Hematopoietic multipotent progenitor cell treated with erythropoietin and hydrocortisone succinate and interleukin-3 and kit ligand, for 8 days (in vitro differentiated cells): ENCODE measurements around the gene ZNRD2.

ENCODE experiments used
- DNase-seq: peaks from one replicate; pipeline ENCODE4 v3.0.0-alpha.2; 2015

ZNRD2 gene

DNA sequence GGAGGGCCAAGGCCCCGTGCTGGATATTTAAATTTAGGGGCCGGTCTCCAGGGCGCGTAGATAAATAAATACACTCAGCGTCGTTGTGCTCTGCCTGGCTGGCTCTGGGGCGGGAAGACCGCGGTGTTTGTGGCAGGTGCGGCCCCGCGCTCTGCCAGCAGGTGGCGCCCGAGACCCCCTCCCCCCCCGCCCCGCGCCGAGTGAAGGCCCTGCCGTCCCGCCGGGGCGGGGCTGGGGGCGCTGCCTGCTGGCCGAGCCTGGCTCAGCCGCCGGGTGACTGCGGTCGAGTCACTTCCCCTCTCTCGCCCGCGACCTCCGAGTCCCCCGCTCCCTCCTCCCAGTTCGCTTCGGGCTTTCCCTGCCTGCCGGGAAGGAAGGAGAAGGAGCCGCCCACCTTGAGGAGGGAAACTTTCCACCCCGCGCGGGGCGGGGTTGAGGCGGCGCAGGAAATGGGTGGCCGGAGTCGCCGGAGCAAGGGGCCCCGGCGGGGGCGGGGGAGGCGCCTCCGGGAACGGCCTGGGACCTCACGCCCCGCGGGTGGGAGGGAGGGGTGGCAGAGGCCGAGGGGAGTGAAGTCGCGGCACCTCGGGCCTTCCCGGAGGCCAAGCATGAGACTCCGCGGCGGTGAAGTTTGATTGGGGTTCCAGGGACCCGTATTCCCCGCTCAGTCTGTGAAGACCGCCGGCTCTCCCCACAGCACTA, 4.0 kb downstream of the ZNRD2 start:
- peak; percentile 89 for DNase-seq

- DNase-seq = peak; percentile 89
Measured at GRCh38 chr11:65574811-65575567, 4.7 kb downstream of the ZNRD2 start.

DNA sequence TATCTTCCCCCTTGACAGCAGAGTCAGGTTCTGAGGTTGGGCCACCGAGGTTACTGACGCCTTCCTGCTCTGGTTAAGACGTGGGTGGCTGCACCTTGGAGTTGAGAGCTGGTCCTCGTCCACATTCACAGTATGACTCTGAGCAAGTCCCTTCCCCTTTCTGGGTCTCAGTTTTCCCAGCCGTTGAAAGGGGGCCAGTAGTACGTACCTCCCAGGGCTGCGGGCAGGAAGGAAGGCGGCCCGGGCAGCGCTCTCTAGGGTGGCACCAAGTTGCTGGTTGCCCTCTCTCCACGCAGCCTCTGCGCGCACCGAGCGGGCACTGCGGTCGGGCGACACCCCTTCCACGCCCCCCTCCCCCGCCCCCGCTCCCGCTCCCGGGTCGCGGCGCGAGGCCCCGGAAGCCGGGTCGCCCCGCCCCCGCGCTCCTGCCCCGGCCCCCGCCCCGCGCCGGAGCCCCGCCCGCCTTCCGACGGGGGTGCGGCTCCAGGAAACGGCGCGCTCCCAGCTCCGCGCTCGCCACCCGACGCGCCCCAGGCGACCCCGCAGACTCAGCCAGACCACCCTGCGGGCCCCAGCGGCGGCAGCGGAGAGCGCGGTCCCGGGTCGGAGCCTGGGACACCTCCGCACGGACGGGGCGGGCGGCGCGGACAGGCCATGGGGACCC, 5.4 kb downstream of the ZNRD2 start, which contains the start of gene EHBP1L1:
EHBP1L1 (plus strand) TSS at position 486 of the 664 bp plus-strand sequence. CDS start 250 bp downstream, outside the sequence.
- peak; percentile 80 for DNase-seq

GRCh38 chr11:65576232-65576866, 6.1 kb downstream of the ZNRD2 start:
- no peak for DNase-seq

GRCh38 chr11:65576867-65577755, 6.8 kb downstream of the ZNRD2 start:
- peak; percentile 66 for DNase-seq

DNA sequence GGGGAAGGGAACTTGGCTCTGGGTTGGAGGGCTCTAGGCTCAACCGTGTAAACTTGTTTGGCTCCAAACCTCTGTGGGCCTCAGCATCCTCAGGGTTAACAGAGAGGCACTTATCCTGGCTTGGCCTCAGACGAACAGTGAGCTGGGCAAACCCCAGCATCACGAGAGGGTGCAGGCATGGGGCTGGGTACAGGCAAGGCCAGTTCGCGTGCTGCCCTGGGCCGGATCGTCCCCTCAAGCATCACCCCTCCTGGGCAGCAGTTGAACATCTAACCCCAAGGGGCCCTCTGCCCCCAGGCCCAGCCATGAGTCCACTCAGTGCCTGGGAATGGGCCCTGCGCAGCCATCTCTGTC, 7.5 kb downstream of the ZNRD2 start:
- DNase-seq = no peak

DNA sequence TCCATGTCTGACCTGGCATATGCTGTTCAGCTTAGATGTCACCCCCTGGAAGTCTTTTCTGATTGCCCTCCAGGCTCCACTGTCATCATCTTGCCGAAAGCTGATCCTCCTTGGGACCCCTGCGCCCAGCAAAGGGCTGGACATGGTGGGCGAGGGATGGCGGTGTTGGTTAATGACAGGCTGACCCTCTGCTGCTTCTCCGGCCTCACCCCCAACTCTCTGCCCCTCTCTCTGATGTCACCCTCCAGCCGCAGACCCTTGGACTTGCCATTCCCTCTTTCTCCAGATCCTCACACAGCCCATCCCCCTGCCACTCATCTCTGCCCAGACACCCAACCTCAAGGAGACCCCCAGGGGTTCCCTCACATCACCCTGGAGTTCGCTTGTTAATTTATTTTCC, 7.9 kb downstream of the ZNRD2 start:
- DNase-seq = no peak

GRCh38 chr11:65578667-65579066, 8.4 kb downstream of the ZNRD2 start:
- peak; percentile 88 for DNase-seq

GRCh38 chr11:65579291-65579690, 9.0 kb downstream of the ZNRD2 start:
- DNase-seq = no peak

GRCh38 chr11:65580031-65580692, 9.9 kb downstream of the ZNRD2 start:
- DNase-seq = no peak

GRCh38 chr11:65580756-65581155, 10.5 kb downstream of the ZNRD2 start:
- no peak for DNase-seq

- DNase-seq = no peak
Measured at GRCh38 chr11:65581928-65582327, 11.7 kb downstream of the ZNRD2 start.

- no peak for DNase-seq
Measured at GRCh38 chr11:65583589-65583988, 13.3 kb downstream of the ZNRD2 start.

DNA sequence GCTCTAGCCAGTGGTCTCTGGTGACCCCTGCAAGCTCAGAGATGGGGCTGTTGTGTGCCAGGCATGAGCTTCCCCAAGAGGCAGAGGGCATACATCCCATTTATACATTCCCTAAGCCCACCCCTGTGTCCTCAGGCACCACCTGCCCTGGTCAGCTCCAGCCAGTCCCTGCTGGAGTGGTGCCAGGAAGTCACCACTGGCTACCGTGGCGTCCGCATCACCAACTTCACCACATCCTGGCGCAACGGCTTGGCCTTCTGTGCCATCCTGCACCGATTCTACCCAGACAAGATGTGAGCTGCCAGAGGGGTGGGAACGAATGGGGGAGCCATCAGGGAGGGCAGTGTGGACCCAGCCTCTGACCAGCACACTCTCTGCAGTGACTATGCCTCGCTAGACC, 13.8 kb downstream of the ZNRD2 start:
- DNase-seq = no peak

GRCh38 chr11:65584723-65585171, 14.5 kb downstream of the ZNRD2 start:
- no peak for DNase-seq

GRCh38 chr11:65585396-65586246, 15.3 kb downstream of the ZNRD2 start:
- DNase-seq = no peak

- no peak for DNase-seq
Measured at GRCh38 chr11:65586247-65586630, 16.0 kb downstream of the ZNRD2 start.

- no peak for DNase-seq
Measured at GRCh38 chr11:65586676-65587075, 16.4 kb downstream of the ZNRD2 start.

GRCh38 chr11:65588199-65589054, 18.1 kb downstream of the ZNRD2 start:
- peak; percentile 83 for DNase-seq
